ENCODE results near the gene ZBTB12.

DNA sequence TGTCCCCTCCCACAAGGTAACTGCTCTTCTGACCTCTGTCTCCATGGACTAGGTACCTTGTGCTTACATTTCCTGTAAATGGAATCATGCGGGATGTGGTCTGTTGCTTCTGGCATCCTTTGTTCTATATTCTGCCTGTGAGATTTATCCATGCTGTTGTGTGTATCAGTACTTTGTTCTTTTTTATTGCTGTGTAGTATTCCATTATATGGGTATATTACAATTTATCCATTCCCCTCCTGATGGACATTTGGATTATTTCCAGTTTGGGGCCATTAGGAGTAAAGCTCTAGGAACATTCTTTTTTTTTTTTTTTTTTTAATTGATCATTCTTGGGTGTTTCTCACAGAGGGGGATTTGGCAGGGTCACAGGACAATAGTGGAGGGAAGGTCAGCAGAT lies 29.1 kb upstream of the ZBTB12 start:
- TF ChIP-seq CTCF (IDR thresholded peaks at IDR 0.05) (no peak), POLR2A (IDR thresholded peaks at IDR 0.05) (no peak)
